ENCODE data around the gene PNPLA3.

DNA sequence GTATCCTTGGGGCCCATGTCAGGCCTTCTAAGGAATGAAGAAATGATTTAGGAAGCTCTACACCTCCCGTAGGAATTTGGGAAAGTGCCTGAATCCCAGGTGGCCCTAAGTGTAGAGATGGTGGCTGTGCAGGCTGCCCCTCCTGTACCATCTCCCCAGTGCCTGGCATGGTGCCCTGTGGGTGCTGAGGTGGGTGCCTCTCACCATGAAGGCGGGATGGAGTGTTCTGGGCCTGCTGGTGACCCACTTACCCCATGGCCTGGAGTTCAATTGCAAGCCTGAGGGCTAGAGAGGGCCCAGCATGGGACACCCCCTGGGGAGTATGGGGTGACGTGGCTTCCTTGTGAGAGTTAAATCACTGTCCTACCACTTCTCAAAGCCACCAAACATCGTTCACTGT is 51.4 kb downstream of the PNPLA3 start:
- TF ChIP-seq, protein P1, sequence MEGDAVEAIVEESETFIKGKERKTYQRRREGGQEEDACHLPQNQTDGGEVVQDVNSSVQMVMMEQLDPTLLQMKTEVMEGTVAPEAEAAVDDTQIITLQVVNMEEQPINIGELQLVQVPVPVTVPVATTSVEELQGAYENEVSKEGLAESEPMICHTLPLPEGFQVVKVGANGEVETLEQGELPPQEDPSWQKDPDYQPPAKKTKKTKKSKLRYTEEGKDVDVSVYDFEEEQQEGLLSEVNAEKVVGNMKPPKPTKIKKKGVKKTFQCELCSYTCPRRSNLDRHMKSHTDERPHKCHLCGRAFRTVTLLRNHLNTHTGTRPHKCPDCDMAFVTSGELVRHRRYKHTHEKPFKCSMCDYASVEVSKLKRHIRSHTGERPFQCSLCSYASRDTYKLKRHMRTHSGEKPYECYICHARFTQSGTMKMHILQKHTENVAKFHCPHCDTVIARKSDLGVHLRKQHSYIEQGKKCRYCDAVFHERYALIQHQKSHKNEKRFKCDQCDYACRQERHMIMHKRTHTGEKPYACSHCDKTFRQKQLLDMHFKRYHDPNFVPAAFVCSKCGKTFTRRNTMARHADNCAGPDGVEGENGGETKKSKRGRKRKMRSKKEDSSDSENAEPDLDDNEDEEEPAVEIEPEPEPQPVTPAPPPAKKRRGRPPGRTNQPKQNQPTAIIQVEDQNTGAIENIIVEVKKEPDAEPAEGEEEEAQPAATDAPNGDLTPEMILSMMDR (IDR thresholded peaks at IDR 0.05): no peak
- TF ChIP-seq POLR2A (IDR thresholded peaks at IDR 0.05): no peak

All from heart left ventricle (tissue), 13 donors.